ENCODE data around the gene TNP2.

Gene TNP2

DNA sequence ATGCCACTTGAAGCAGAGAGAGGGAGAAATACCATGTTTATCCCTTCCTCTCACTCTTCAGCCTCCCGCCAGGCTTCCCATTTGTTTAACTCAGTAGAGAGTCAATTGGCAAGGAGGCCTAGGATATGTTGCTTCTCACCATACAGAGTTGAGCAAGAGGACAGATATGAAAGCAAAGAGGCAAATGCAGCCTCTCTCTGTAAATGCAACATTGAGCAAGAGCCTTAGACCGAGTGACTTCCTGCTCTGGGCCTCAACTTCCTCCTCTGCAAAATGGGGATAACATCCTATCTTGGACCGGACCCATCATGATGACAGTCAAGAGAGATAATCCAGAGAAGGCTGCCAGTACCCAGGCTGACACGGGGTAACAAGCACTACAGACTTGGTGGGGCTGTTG is 49.9 kb downstream of the TNP2 start:
- DNase-seq (ENCODE audit: extremely low spot score), result no peak
- ChIA-PET POLR2A (no interaction called here), CTCF (no interaction called here)
- TF ChIP-seq, protein P1, sequence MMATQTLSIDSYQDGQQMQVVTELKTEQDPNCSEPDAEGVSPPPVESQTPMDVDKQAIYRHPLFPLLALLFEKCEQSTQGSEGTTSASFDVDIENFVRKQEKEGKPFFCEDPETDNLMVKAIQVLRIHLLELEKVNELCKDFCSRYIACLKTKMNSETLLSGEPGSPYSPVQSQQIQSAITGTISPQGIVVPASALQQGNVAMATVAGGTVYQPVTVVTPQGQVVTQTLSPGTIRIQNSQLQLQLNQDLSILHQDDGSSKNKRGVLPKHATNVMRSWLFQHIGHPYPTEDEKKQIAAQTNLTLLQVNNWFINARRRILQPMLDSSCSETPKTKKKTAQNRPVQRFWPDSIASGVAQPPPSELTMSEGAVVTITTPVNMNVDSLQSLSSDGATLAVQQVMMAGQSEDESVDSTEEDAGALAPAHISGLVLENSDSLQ (IDR thresholded peaks at IDR 0.05), result no peak
- TF ChIP-seq NFRKB (IDR thresholded peaks at IDR 0.05) (no peak), LEF1 (IDR thresholded peaks at IDR 0.05; ENCODE audit: borderline replicate concordance) (no peak), SP1 (IDR thresholded peaks at IDR 0.05) (no peak), HDGF (IDR thresholded peaks at IDR 0.05; ENCODE audit: borderline replicate concordance) (no peak), SUZ12 (IDR thresholded peaks at IDR 0.05) (no peak), ARNT (IDR thresholded peaks at IDR 0.05) (no peak), FOXK2 (IDR thresholded peaks at IDR 0.05) (no peak), ZNF384 (IDR thresholded peaks at IDR 0.05) (no peak), L3MBTL2 (conservative IDR thresholded peaks at IDR 0.05) (no peak), FOXA1 (IDR thresholded peaks at IDR 0.05) (no peak), TARDBP (IDR thresholded peaks at IDR 0.05) (no peak), ELF4 (IDR thresholded peaks at IDR 0.05) (no peak), BHLHE40 (IDR thresholded peaks at IDR 0.05; ENCODE audit: borderline replicate concordance) (no peak), CTBP1 (IDR thresholded peaks at IDR 0.05; ENCODE audit: borderline replicate concordance) (no peak)

DNA sequence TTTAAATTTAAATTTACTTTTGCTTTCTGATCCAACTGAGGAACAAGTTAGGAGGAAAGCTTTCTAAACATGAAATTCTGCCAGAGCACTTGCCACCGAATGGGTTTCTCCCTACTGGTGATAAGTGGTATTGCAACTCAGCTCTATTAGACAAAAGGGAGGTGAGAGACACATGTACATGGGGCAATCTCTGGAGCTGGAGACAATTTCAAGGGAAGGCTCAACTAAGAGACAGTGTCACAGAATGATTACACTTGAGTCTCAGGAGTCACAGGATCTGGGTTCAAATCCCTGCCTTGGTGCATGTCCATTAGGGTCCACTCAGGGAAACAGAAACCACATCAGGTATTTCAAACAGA is 50.5 kb downstream of the TNP2 start:
- DNase-seq (ENCODE audit: extremely low spot score), result no peak
- ChIA-PET CTCF (no interaction called here), POLR2A (no interaction called here)
- no peak for TF ChIP-seq L3MBTL2 (conservative IDR thresholded peaks at IDR 0.05)
- no peak for TF ChIP-seq BHLHE40 (IDR thresholded peaks at IDR 0.05; ENCODE audit: borderline replicate concordance)

All from HEK293T (cell line).